ENCODE results near the gene GAP43.

GRCh38 chr3:115708540-115708939, 85.2 kb downstream of the GAP43 start:
- TF ChIP-seq, protein P1, sequence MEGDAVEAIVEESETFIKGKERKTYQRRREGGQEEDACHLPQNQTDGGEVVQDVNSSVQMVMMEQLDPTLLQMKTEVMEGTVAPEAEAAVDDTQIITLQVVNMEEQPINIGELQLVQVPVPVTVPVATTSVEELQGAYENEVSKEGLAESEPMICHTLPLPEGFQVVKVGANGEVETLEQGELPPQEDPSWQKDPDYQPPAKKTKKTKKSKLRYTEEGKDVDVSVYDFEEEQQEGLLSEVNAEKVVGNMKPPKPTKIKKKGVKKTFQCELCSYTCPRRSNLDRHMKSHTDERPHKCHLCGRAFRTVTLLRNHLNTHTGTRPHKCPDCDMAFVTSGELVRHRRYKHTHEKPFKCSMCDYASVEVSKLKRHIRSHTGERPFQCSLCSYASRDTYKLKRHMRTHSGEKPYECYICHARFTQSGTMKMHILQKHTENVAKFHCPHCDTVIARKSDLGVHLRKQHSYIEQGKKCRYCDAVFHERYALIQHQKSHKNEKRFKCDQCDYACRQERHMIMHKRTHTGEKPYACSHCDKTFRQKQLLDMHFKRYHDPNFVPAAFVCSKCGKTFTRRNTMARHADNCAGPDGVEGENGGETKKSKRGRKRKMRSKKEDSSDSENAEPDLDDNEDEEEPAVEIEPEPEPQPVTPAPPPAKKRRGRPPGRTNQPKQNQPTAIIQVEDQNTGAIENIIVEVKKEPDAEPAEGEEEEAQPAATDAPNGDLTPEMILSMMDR (IDR thresholded peaks at IDR 0.05), result no peak
- TF ChIP-seq POLR2AphosphoS5 (IDR thresholded peaks at IDR 0.05), result no peak
